Vagina (tissue), 2 donors: Measurements from ENCODE around the gene AANAT. TPM values are rescaled to one million over a fixed set of nuclear protein-coding genes. Genes with fewer than 3 reads are reported as not detected.

Experiments
- DNase-seq, 2 donors: peaks; one replicate each; pipeline ENCODE4 v3.0.0-alpha.2; 2017; ENCODE audit errors: extremely low spot score in 2 of 2
- H3K27ac ChIP-seq: fragments of 200-600 bp; sonication (generic); one replicate; pipeline ENCODE4 v1.5.1; 2019
- H3K27me3 ChIP-seq: fragments of 200-600 bp; sonication (generic); one replicate; pipeline ENCODE4 v1.5.1; 2019
- H3K36me3 ChIP-seq, 2 donors: fragments of 200-600 bp; sonication (generic); one replicate each; pipeline ENCODE4 v1.5.1; 2017 to 2019
- H3K4me1 ChIP-seq: fragments of 200-600 bp; sonication (generic); one replicate; pipeline ENCODE4 v1.5.1; 2019
- H3K4me3 ChIP-seq, 2 donors: fragments of 200-600 bp; sonication (generic); 1 replicate in 1 of 2; 2 replicates in 1 of 2; pipeline ENCODE4 v1.5.1; 2016 to 2019
- H3K9me3 ChIP-seq: fragments of 200-600 bp; sonication (generic); one replicate; pipeline ENCODE4 v1.5.1; 2019
- CTCF ChIP-seq, 3 experiments: fragments of 450-650 bp in 2 of 3; fragments of 200-600 bp in 1 of 3; sonication (generic) in 1 of 3; IDR thresholded peaks; one replicate each; pipeline ENCODE4 v1.5.1; 2017 to 2019; ENCODE audit warnings: antibody characterized with exemption in 3 of 3, mild to moderate bottlenecking in 2 of 3, moderate library complexity in 2 of 3
- POLR2A ChIP-seq, 2 donors: fragments of 450-650 bp; IDR thresholded peaks; one replicate each; pipeline ENCODE4 v1.6.1; 2017; ENCODE audit warnings: antibody characterized with exemption in 2 of 2, mild to moderate bottlenecking in 2 of 2, moderate library complexity in 2 of 2
- POLR2AphosphoS5 ChIP-seq, 2 donors: sonication (generic); formaldehyde crosslinking; IDR thresholded peaks; one replicate each; pipeline ENCODE4 v1.9.0; 2017; ENCODE audit warnings: antibody characterized with exemption in 2 of 2, mild to moderate bottlenecking in 2 of 2, low read depth in 1 of 2; ENCODE audit not compliant: insufficient read depth in 1 of 2
- intact Hi-C: fragments of 100-400 bp; cut with DNase I; formaldehyde crosslinking; loops from one replicate; pipeline ENCODE4 v1.15.1; 2023
- total RNA-seq: library from RNA; depleted of rRNA; stranded (reverse); fragments of >200 nt; gene quantifications from one replicate; pipeline ENCODE4 v1.2.3, GENCODE V29; 2016

Gene AANAT
- total RNA-seq, 1 donor from 2014 or later = not detected

DNA sequence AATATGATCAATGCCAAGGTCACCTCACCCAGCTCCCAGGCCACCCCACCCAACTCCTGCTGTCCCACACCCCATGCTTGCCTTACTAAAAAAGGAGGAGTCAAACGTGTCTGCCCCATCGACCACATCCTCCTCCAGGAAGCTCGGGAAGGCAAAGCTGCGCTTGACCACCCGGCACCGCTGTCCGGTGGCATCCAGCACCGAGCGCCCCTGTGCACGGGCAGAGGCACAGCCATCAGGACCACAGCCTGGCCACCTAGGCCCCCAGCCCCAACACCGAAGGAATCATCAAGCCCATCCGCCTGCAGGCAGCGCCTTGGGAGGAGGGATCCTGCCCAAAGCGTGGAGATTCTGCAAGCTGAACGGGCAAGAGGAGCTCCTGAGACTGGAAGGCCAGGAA, 10.2 kb downstream of the AANAT start:
- no peaks in the 10 kb centered on the region for H3K9me3 ChIP-seq
- no peak overlapping the region for H3K4me3 ChIP-seq
- DNase-seq = no peak
- intact Hi-C loops = no loop called here
- TF ChIP-seq POLR2AphosphoS5 (IDR thresholded peaks at IDR 0.05; ENCODE audit: insufficient read depth in 1 of 2, low read depth in 1 of 2) (no peak), POLR2A (IDR thresholded peaks at IDR 0.05) (no peak), CTCF (IDR thresholded peaks at IDR 0.05) (no peak)
- H3K36me3 ChIP-seq = peaks cover 0 to 7% of the 10 kb centered on the region in 2 donors
- no peaks in the 10 kb centered on the region for H3K4me1 ChIP-seq
- no peaks in the 10 kb centered on the region for H3K27me3 ChIP-seq
- no peak overlapping the region for H3K27ac ChIP-seq

GRCh38 chr17:76478097-76478496, 10.7 kb downstream of the AANAT start:
- H3K4me1 ChIP-seq = no peaks in the 10 kb centered on the region
- no peaks in the 10 kb centered on the region for H3K27me3 ChIP-seq
- no peak overlapping the region for H3K4me3 ChIP-seq
- no peak for DNase-seq
- intact Hi-C loops = no loop called here
- H3K36me3 ChIP-seq = peaks cover 0 to 4% of the 10 kb centered on the region in 2 donors
- no peaks in the 10 kb centered on the region for H3K9me3 ChIP-seq
- TF ChIP-seq POLR2AphosphoS5 (IDR thresholded peaks at IDR 0.05; ENCODE audit: insufficient read depth in 1 of 2, low read depth in 1 of 2) (no peak), CTCF (IDR thresholded peaks at IDR 0.05) (no peak), POLR2A (IDR thresholded peaks at IDR 0.05) (no peak)
- no peak overlapping the region for H3K27ac ChIP-seq

DNA sequence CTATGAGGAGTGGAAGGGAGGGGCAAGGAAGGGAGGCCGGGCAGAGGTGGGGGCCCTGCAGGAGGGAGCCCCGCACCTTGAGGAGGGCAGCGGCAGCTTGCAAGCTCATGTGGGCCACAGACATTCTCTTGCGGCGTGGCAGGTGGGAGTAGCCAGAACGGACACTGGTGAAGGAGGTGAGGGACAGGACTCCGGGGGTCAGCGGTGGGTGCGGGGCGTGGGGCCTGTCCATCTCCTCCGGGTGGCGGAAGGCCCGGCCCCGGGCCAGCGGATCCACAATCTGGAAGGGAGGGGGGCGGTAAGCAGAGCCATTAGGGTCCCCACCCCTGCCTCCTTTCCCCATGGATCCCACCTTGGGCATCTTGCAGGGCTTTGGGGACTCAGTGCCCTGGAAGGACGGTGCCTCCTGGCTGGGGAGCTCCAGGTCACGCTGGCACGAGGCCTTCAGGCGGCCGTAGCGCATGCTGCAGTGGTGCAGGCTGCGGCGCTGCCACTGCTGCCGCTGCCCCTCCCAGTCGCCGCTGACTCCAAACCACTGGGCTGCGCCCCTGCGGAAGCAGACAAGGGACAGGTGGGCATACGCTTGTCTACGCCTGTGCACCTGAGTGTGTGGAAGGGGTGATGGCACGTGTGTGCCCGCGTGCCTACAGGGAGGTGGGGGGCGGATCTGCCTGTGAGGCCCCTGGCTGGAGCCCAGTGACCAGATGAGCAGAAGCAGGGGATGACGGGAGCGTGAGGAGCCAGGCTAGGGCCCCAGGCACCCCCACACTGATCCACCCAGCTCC, 11.5 kb downstream of the AANAT start:
- H3K27me3 ChIP-seq = no peaks in the 10 kb centered on the region
- TF ChIP-seq POLR2A (IDR thresholded peaks at IDR 0.05) = no peak
- no peak for TF ChIP-seq POLR2AphosphoS5 (IDR thresholded peaks at IDR 0.05; ENCODE audit: insufficient read depth in 1 of 2, low read depth in 1 of 2)
- no peak for TF ChIP-seq CTCF (IDR thresholded peaks at IDR 0.05)
- H3K4me1 ChIP-seq = no peaks in the 10 kb centered on the region
- no peaks in the 10 kb centered on the region for H3K9me3 ChIP-seq
- H3K36me3 ChIP-seq = peaks cover 0 to 4% of the 10 kb centered on the region in 2 donors
- H3K4me3 ChIP-seq = no peak overlapping the region
- intact Hi-C loops = no loop called here
- no peak overlapping the region for H3K27ac ChIP-seq
- no peak for DNase-seq

GRCh38 chr17:76479515-76480060, 12.2 kb downstream of the AANAT start:
- H3K4me3 ChIP-seq = no peak overlapping the region
- no peaks in the 10 kb centered on the region for H3K4me1 ChIP-seq
- no peak for DNase-seq
- peaks cover 0 to 4% of the 10 kb centered on the region in 2 donors for H3K36me3 ChIP-seq
- no peaks in the 10 kb centered on the region for H3K9me3 ChIP-seq
- no peaks in the 10 kb centered on the region for H3K27me3 ChIP-seq
- H3K27ac ChIP-seq = no peak overlapping the region
- intact Hi-C loops = no loop called here
- TF ChIP-seq CTCF (IDR thresholded peaks at IDR 0.05) (no peak), POLR2A (IDR thresholded peaks at IDR 0.05) (no peak)

GRCh38 chr17:76480632-76481031, 13.2 kb downstream of the AANAT start:
- H3K36me3 ChIP-seq = peaks cover 0 to 4% of the 10 kb centered on the region in 2 donors
- no peaks in the 10 kb centered on the region for H3K27me3 ChIP-seq
- H3K4me1 ChIP-seq = no peaks in the 10 kb centered on the region
- no peak overlapping the region for H3K4me3 ChIP-seq
- TF ChIP-seq CTCF (IDR thresholded peaks at IDR 0.05) (no peak), POLR2AphosphoS5 (IDR thresholded peaks at IDR 0.05; ENCODE audit: insufficient read depth in 1 of 2, low read depth in 1 of 2) (no peak)
- H3K27ac ChIP-seq = no peak overlapping the region
- H3K9me3 ChIP-seq = no peaks in the 10 kb centered on the region
- no peak for DNase-seq
- intact Hi-C loops = no loop called here
